Measurements from ENCODE around the gene ORC3. TPM values are rescaled to one million over a fixed set of nuclear protein-coding genes. Genes with fewer than 3 reads are reported as not detected.
"Not testable (repeated sequence)": the region's sequence is repeated elsewhere in the genome, so short reads cannot be mapped to it uniquely, and the experiment has no call there.

ORC3 gene
- total RNA-seq, 2 donors from 2014 or later, result 14.5 to 21.4 TPM

- H3K9me3 ChIP-seq, result no peaks in the 10 kb centered on the region
- H3K36me3 ChIP-seq, result no peaks in the 10 kb centered on the region
- no peak overlapping the region for H3K27ac ChIP-seq
- H3K4me3 ChIP-seq, result no peak overlapping the region
- no peak for DNase-seq (ENCODE audit: low spot score)
- no peaks in the 10 kb centered on the region for H3K4me1 ChIP-seq
- H3K27me3 ChIP-seq, result no peaks in the 10 kb centered on the region
- TF ChIP-seq CTCF (IDR thresholded peaks at IDR 0.05), result no peak
These were observed 120.2 kb downstream of the ORC3 start for GRCh38 chr6:87710090-87710489.

GRCh38 chr6:87712713-87713112 is 122.8 kb downstream of the ORC3 start:
- H3K27ac ChIP-seq; H3K9me3 ChIP-seq; DNase-seq (ENCODE audit: low spot score); H3K4me1 ChIP-seq; H3K27me3 ChIP-seq; H3K4me3 ChIP-seq; H3K36me3 ChIP-seq: not testable (repeated sequence)

GRCh38 chr6:87714093-87714842 is 124.3 kb downstream of the ORC3 start:
- DNase-seq (ENCODE audit: low spot score), result no peak
- H3K4me1 ChIP-seq, result peaks cover 0 to 8% of the 10 kb centered on the region in 2 donors
- no peak for TF ChIP-seq CTCF (IDR thresholded peaks at IDR 0.05)

More at GRCh38 chr6:87714093-87714842, 124.3 kb downstream of the ORC3 start:
- Histone ChIP-seq H3K4me3 (no peak overlapping the region), H3K27ac (no peak overlapping the region), H3K9me3 (no peaks in the 10 kb centered on the region), H3K36me3 (no peaks in the 10 kb centered on the region), H3K27me3 (no peaks in the 10 kb centered on the region)

Other genes with a start within 250 kb of the ORC3 start
- gene C6orf163, start 245.3 kb upstream of the ORC3 start, total RNA-seq, result 1 to 10 TPM; 1.5 TPM
- under 1 TPM; 0.26 to 0.39 TPM for gene CFAP206, start 182.2 kb upstream of the ORC3 start, total RNA-seq
- 10 to 100 TPM; 10.3 to 11.6 TPM for gene SLC35A1, start 117.2 kb upstream of the ORC3 start, total RNA-seq
- gene RARS2, start 148 bp upstream of the ORC3 start, total RNA-seq, result 10 to 100 TPM; 12.9 to 16.3 TPM
- gene AKIRIN2, start 112.1 kb downstream of the ORC3 start, total RNA-seq, result 10 to 100 TPM; 27.2 to 29.4 TPM

Measured in right atrium auricular region (tissue), 2 donors.